Keratinocyte (primary cell): Measurements from ENCODE around the gene FAM169A.

ENCODE experiments used
- EZH2 ChIP-seq: IDR thresholded peaks from one replicate; pipeline ENCODE4 v1.6.1; 2012; ENCODE audit warnings: inconsistent platforms, mild to moderate bottlenecking, low read length, moderate library complexity
- TF ChIP-seq, protein P1 (sequence below), 3 experiments: IDR thresholded peaks in 1 of 3; conservative IDR thresholded peaks in 1 of 3; optimal IDR thresholded peaks in 1 of 3; 2 replicates in 2 of 3; 3 replicates in 1 of 3; pipeline versions ENCODE3 to v1.5.1; 2011; ENCODE audit warnings: low read length in 3 of 3, mild to moderate bottlenecking in 3 of 3, moderate library complexity in 2 of 3, control low read depth in 1 of 3, inconsistent platforms in 1 of 3; ENCODE audit not compliant: insufficient read depth in 2 of 3; ENCODE audit errors: extremely low read depth in 1 of 3

DNA sequence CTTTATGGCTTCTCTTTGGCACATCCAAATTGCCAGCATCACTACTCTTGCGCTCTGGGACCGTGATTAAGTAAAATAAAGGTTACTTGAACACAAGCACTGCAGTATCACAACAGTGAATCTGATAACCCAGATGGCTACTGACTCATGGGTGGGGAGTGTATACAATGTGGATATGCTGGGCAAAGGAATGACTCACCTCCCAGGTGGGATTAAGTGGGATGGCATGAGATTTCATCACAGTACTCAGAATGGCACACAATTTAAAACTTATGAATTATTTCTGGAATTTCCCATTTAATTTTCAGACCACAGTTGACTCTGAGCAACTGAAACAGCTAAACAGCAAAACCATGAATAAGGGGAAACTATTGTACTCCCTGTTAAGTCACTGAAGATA is 103.6 kb downstream of the FAM169A start:
- no peak for TF ChIP-seq EZH2
- TF ChIP-seq, protein P1, sequence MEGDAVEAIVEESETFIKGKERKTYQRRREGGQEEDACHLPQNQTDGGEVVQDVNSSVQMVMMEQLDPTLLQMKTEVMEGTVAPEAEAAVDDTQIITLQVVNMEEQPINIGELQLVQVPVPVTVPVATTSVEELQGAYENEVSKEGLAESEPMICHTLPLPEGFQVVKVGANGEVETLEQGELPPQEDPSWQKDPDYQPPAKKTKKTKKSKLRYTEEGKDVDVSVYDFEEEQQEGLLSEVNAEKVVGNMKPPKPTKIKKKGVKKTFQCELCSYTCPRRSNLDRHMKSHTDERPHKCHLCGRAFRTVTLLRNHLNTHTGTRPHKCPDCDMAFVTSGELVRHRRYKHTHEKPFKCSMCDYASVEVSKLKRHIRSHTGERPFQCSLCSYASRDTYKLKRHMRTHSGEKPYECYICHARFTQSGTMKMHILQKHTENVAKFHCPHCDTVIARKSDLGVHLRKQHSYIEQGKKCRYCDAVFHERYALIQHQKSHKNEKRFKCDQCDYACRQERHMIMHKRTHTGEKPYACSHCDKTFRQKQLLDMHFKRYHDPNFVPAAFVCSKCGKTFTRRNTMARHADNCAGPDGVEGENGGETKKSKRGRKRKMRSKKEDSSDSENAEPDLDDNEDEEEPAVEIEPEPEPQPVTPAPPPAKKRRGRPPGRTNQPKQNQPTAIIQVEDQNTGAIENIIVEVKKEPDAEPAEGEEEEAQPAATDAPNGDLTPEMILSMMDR (optimal IDR thresholded peaks at IDR 0.05 in 1 of 3, IDR thresholded peaks at IDR 0.05 in 1 of 3, conservative IDR thresholded peaks at IDR 0.05 in 1 of 3; ENCODE audit: extremely low read depth in 1 of 3, insufficient read depth in 2 of 3, low read length in 3 of 3) = no peak
